ENCODE measurements around the gene ABR. TPM values are rescaled to one million over a fixed set of nuclear protein-coding genes. Genes with fewer than 3 reads are reported as not detected.

Gene ABR
- total and polyA plus RNA-seq, 2 of the 13 experiments (the other 11 are each of a cell fraction or from before 2014, with no cell fraction given), result 12.4 to 40.4 TPM

- TF ChIP-seq ATF6 (CRISPR knock-in tag; conservative IDR thresholded peaks at IDR 0.05) (no peak), ZNF572 (CRISPR knock-in tag; IDR thresholded peaks at IDR 0.05) (no peak), THYN1 (CRISPR knock-in tag; IDR thresholded peaks at IDR 0.05; ENCODE audit: borderline replicate concordance, low read depth) (no peak), SMC3 (IDR thresholded peaks at IDR 0.05; ENCODE audit: low read length) (no peak), ZNF205 (CRISPR knock-in tag; IDR thresholded peaks at IDR 0.05) (no peak), ZNF281 (CRISPR knock-in tag; IDR thresholded peaks at IDR 0.05; ENCODE audit: borderline replicate concordance) (no peak)
These were observed 217.6 kb downstream of the ABR start (continued) for GRCh38 chr17:962166-962565.

GRCh38 chr17:958712-959451 is 220.9 kb downstream of the ABR start:
- no TSS peak for BruUV-seq (replicated peaks)
- CTCF ChIA-PET (ENCODE audit: low intra/inter-chr PET ratio, low total read pairs), result no interaction called here
- TF ChIP-seq ZNF484 (CRISPR knock-in tag; IDR thresholded peaks at IDR 0.05; ENCODE audit: borderline replicate concordance, low read depth) (no peak), ZNF350 (CRISPR knock-in tag; IDR thresholded peaks at IDR 0.05; ENCODE audit: borderline replicate concordance, low read depth) (no peak), HDAC2 (CRISPR knock-in tag; IDR thresholded peaks at IDR 0.05) (no peak), PCBP1 (IDR thresholded peaks at IDR 0.05; ENCODE audit: borderline replicate concordance, low read depth, low read length) (no peak), MLLT10 (CRISPR knock-in tag; IDR thresholded peaks at IDR 0.05) (no peak), CHD2 (IDR thresholded peaks at IDR 0.05; ENCODE audit: low read depth, low read length) (no peak), ZNF607 (CRISPR knock-in tag; IDR thresholded peaks at IDR 0.05; ENCODE audit: borderline replicate concordance) (no peak), ZNF713 (CRISPR knock-in tag; IDR thresholded peaks at IDR 0.05) (no peak), SUZ12 (IDR thresholded peaks at IDR 0.05; ENCODE audit: low read depth, low read length) (no peak), FOXP1 (IDR thresholded peaks at IDR 0.05) (no peak), FOXP1 (CRISPR knock-in tag; IDR thresholded peaks at IDR 0.05) (no peak)

More at GRCh38 chr17:958712-959451, 220.9 kb downstream of the ABR start:
- Histone ChIP-seq H3K27ac (ENCODE audit: extremely low read length, insufficient read depth, low read length) (no peak overlapping the region), H3K4me3 (replicated peaks in 1 of 3; ENCODE audit: insufficient read depth in 1 of 3, low read depth in 2 of 3, low read length in 3 of 3) (no peak overlapping the region), H3K4me1 (ENCODE audit: insufficient read depth, low read length) (peaks cover 15% of the 10 kb centered on the region), H3K36me3 (replicated peaks in 1 of 2; ENCODE audit: control insufficient read depth in 1 of 2, insufficient read depth in 2 of 2, low read length in 2 of 2) (no peaks in the 10 kb centered on the region; a peak in 1 of 5 replicates), H2AFZ (ENCODE audit: low read length) (no peak overlapping the region), H3K4me2 (ENCODE audit: low read depth, low read length) (no peak overlapping the region), H3K9ac (ENCODE audit: insufficient read depth, low read depth, low read length) (no peak overlapping the region), H4K20me1 (ENCODE audit: insufficient read depth, low read length) (no peaks in the 10 kb centered on the region; the same call in 1 of the 2 replicates), H3K9me3 (ENCODE audit: low read length) (no peaks in the 10 kb centered on the region), H3K27me3 (ENCODE audit: control insufficient read depth in 1 of 2, insufficient read depth in 2 of 2, low read length in 2 of 2) (no peaks in the 10 kb centered on the region), H3K79me2 (ENCODE audit: insufficient read depth, low read length) (peaks cover 17% of the 10 kb centered on the region)
- POLR2A ChIA-PET, result no interaction called here
- FAIRE-seq, result no peak
- intact Hi-C loops (cut with micrococcal nuclease; ENCODE audit: unreplicated experiment), result no loop called here
- 92% methylated on average over 25 of the region's 31 CpGs for WGBS (ENCODE audit: low lambda C conversion rate)
- in situ Hi-C loops (cut with HindIII; ENCODE audit: extremely low pct_ligation_motif_present, low pct_unique_long_range_greater_than_20kb), result no loop called here
- ATAC-seq, result no peak
- DNase-seq (ENCODE audit: low spot score), result no peak
